GM12891 (cell line): ENCODE data around the gene PCNX1.

Source experiments
- PAX5 ChIP-seq: IDR thresholded peaks from 2 replicates; pipeline ENCODE4 v1.6.1; 2011; ENCODE audit warnings: low read length, moderate library complexity, mild to moderate bottlenecking; ENCODE audit not compliant: insufficient read depth, severe bottlenecking
- POLR2A ChIP-seq: IDR thresholded peaks from 2 replicates; pipeline ENCODE4 v1.6.1; 2011; ENCODE audit warnings: low read depth, low read length, control low read depth
- POLR2AphosphoS5 ChIP-seq: IDR thresholded peaks from 2 replicates; pipeline ENCODE4 v1.6.1; 2011; ENCODE audit warnings: low read depth, low read length, control low read depth
- POU2F2 ChIP-seq: IDR thresholded peaks from 2 replicates; pipeline ENCODE4 v1.6.1; 2011; ENCODE audit warnings: low read depth, mild to moderate bottlenecking, control low read depth, low read length, moderate library complexity
- SPI1 ChIP-seq: IDR thresholded peaks from 2 replicates; pipeline ENCODE4 v1.6.1; 2011; ENCODE audit warnings: low read depth, low read length, control low read depth
- TAF1 ChIP-seq: IDR thresholded peaks from 2 replicates; pipeline ENCODE4 v1.6.1; 2011; ENCODE audit warnings: low read depth, low read length, control low read depth

- TF ChIP-seq SPI1, result no peak
- TF ChIP-seq POLR2A, result no peak
- TF ChIP-seq TAF1, result no peak
- TF ChIP-seq POLR2AphosphoS5, result no peak
- TF ChIP-seq POU2F2, result no peak
- TF ChIP-seq PAX5, result no peak
Observed at GRCh38 chr14:70872678-70873020, 34.6 kb upstream of the PCNX1 start.
